ENCODE measurements around the gene MAN2B1.

Gene MAN2B1

DNA sequence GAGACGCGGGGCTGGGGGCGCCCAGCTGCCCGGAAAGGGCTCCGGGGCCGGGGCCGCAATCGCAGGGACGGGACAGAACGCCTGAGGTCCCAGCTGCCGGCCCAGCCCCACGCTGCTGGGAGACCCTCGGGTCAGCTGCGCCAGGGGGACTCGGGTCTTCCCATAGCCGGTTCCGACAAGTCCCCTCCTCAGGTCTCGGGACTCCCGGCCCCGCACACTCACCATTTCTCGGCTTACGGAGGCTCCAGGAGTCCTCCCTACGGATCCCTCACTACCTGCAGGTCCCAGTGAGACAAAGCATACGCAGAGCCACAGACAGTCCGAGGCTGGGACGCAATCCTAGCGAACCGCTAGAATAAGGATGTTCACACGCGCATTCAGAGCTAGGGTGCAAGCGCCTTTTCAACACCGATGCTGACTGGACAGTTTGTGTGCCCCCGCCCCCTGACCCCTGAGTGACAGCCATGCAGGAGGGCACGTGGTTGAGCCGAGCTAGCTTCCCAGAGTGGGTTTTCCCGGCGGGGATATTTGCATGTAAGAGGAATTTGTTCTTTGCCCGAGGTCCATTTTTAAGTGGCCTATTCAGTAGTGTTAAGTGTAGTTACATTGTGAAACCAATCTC lies 69.5 kb downstream of the MAN2B1 start:
- no peaks in the 10 kb centered on the region for H3K9me2 ChIP-seq (replicated peaks; ENCODE audit: control insufficient read depth, low read length)
- H3K4me2 ChIP-seq (ENCODE audit: low read length), result no peak overlapping the region
- no peak overlapping the region for H3K4me3 ChIP-seq (ENCODE audit: low read length)
- TF ChIP-seq, protein P1, sequence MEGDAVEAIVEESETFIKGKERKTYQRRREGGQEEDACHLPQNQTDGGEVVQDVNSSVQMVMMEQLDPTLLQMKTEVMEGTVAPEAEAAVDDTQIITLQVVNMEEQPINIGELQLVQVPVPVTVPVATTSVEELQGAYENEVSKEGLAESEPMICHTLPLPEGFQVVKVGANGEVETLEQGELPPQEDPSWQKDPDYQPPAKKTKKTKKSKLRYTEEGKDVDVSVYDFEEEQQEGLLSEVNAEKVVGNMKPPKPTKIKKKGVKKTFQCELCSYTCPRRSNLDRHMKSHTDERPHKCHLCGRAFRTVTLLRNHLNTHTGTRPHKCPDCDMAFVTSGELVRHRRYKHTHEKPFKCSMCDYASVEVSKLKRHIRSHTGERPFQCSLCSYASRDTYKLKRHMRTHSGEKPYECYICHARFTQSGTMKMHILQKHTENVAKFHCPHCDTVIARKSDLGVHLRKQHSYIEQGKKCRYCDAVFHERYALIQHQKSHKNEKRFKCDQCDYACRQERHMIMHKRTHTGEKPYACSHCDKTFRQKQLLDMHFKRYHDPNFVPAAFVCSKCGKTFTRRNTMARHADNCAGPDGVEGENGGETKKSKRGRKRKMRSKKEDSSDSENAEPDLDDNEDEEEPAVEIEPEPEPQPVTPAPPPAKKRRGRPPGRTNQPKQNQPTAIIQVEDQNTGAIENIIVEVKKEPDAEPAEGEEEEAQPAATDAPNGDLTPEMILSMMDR (IDR thresholded peaks at IDR 0.05; ENCODE audit: low read depth, low read length, poor library complexity, severe bottlenecking), result no peak
- no peak for TF ChIP-seq EZH2phosphoT487 (IDR thresholded peaks at IDR 0.05; ENCODE audit: borderline replicate concordance, low read length)
- H3K79me2 ChIP-seq (ENCODE audit: control insufficient read depth, low read length), result no peaks in the 10 kb centered on the region
- no peaks in the 10 kb centered on the region for H3K4me1 ChIP-seq (ENCODE audit: control insufficient read depth, low read length)
- no peaks in the 10 kb centered on the region for H4K20me1 ChIP-seq (ENCODE audit: control insufficient read depth, insufficient read depth, low read depth, low read length)
- H3K27ac ChIP-seq (ENCODE audit: low read depth, low read length), result no peak overlapping the region
- H3K27me3 ChIP-seq (ENCODE audit: control insufficient read depth, low read length), result no peaks in the 10 kb centered on the region
- no peaks in the 10 kb centered on the region for H3F3A ChIP-seq (ENCODE audit: control insufficient read depth, insufficient read depth)
- no peaks in the 10 kb centered on the region for H3K36me3 ChIP-seq (ENCODE audit: control insufficient read depth, low read length)
- H3K9me3 ChIP-seq (ENCODE audit: control insufficient read depth, insufficient read depth, low read length), result no peaks in the 10 kb centered on the region

All from DOHH2 (cell line).